H1 (cell line): ENCODE results near the gene CEP57L1. TPM values are rescaled to one million over a fixed set of nuclear protein-coding genes. Genes with fewer than 3 reads are reported as not detected.

Source experiments
- CBX8 ChIP-seq: fragments of 300-800, 300-1000 bp; sonication (generic); IDR thresholded peaks from 2 replicates; pipeline ENCODE4 v1.7.1; 2016; ENCODE audit warnings: low read depth, low read length, borderline replicate concordance
- polyA plus RNA-seq, 7 experiments: library from polyadenylated mRNA; depleted of rRNA in 3 of 7; stranded (reverse) in 5 of 7; unstranded in 2 of 7; fragments of >200 nt in 5 of 7; fragments of 200-250 nt in 2 of 7; gene quantifications; 1 replicate in 5 of 7; 2 replicates in 1 of 7; 4 replicates in 1 of 7; pipeline versions ENCODE4 v1.2.1 to v1.2.3, GENCODE V29; 2011 to 2013; ENCODE audit warnings: missing spikeins in 2 of 7, mixed read lengths in 2 of 7
- total RNA-seq: library from RNA; stranded (reverse); fragmentation: NEBNext Ultra II Directional; extraction: Animal tissue kit (Norgen Biotek cat#: 25700); gene quantifications from 2 replicates; pipeline ENCODE4 v1.2.1, GENCODE V29; 2021

The CEP57L1 gene
- total and polyA plus RNA-seq, 2 of the 8 experiments (the other 6 are each of a cell fraction or from before 2014, with no cell fraction given), result 3.6 to 11.5 TPM

GRCh38 chr6:109071125-109071917, 24.0 kb upstream of the CEP57L1 start (continued):
- no peak for TF ChIP-seq CBX8
